DLD1 (cell line): ENCODE results near the gene KRTAP10-10.
"Not testable (repeated sequence)": the region's sequence is repeated elsewhere in the genome, so short reads cannot be mapped to it uniquely, and the experiment has no call there.

ENCODE experiments used
- in situ Hi-C: cut with HindIII; loops from 2 replicates; pipeline ENCODE4 v1.10.0; 2017; ENCODE audit warnings: low sequenced_read_pairs

Gene KRTAP10-10

DNA sequence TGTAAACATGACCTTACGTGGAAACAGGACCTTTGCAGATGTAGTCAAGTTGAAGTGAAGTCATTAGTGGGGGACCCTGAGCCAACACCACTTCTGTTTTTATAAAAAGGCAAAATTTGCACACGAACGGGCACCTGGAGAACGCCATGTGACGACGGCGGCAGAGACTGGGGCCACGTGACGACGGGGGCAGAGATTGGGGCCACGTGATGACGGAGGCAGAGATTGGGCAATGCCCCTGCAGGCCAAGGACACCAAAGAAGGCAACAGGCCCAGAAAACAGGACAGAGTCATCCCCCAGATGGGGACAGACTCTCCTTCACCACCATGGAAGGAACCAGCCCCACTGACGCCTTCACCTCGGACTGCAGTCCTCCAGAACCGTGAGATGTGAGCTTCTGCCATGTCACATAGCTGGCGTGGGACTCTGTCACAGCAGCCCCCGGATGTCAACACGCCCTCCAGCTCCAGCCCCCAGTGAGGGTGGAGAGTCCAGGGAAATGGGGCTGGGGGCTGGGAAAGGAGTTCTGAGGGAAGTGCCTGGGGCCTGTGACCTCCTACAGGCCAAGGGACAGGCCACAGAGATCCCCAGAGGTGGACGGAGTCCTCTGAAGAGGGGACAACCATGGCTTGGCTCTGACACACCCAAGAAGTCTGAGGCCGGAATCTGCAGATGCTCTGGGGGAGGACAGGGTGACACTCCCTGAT, 13.3 kb downstream of the KRTAP10-10 start:
- in situ Hi-C loops: no loop called here

GRCh38 chr21:44650973-44651675, 14.0 kb downstream of the KRTAP10-10 start:
- in situ Hi-C loops: no loop called here

- in situ Hi-C loops: no loop called here
These were observed 16.0 kb downstream of the KRTAP10-10 start for GRCh38 chr21:44653123-44653522.

DNA sequence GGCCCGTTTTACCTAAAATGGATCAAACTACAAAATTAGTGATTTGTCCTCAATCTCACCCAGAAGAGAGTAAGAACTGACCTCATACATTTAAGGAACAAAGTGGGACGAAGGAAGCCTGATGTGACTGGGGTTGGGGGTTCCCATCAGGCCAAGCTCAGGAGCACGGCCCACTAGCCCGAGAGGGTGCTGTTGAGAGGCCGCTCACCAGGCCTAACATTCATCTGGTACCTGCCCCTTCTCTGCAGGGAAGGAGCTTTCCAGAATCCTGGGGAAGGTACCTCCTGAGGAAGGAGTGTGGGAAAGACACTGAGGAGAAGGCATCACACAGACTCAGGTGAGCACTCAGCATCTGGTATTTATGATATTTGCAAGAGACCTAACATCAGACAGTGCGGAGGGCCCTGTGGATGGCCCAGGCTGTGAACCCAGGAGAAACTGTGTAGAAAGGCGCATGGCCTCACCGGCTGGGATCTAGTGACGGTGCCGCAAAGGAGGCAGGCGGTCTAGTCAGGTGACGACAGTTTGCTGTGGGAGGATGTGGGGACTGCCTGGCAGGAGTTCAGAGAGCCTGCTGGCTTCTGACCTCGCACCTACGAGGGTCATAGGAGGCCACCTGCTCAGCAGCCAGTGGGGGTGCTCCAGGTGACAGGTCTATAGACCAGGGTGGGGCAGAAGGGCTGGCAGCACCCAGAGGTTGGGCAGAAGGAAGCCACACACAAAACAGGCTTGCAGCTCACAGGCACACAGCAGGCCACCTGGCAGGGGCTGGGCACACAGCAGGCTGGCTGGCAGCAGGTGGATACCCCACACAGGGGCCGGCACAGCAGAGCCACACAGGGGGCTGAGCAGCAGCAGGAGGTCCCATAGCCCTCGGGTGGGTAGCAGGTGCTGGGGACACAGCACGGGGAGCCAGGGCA, 16.8 kb downstream of the KRTAP10-10 start:
- in situ Hi-C loops: no loop called here

DNA sequence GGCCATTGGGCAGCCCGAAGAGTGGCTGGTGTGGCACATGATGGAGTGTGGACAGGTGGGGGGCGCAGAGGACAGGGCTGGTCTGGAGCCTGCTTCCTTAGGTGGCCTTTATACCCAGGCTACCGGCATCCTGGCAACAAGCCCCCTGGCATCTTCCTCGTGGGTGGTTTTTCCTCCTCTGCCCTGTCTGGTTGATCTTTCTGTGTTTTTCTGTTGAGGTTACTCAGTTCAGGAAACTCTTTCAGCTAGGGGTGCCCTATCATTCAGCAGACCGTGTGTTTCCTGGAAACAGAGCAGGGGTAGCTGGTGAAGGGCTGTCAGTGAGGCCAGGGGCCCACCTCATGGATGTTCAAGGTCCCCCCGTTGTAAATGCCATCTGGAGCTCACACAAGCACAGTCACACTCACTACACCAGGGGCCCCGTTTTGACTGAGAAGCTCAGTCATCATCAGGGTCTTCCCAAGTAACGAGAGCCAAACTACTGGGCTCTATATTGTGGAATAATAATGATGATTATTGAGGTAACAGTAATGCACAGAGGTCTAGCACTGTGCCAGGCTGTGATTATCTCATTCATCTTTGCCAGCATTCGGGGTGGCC, 17.5 kb downstream of the KRTAP10-10 start, which contains the start of gene KRTAP12-4:
KRTAP12-4 (minus strand) TSS at position 84 of the 600 bp plus-strand sequence; CDS start at position 39, 45 bp downstream.
- in situ Hi-C loops: no loop called here

DNA sequence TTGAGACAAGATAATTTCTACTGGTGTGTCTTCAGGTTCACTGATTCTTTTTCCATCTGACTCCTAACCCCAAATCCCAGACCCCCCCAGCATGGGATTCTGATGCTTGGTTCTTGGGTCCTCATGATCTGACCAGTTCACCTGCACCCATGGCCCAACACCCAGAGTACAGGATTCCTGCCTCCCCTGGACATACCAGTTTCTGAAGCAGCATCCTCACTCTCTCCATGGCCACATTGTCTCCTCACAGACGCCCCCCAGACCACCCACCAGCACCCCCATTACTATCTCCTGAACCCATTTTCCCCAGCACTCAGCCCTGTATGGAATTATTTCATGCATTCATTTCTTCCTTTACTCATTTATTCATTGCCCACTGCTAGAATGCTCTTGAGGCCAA, 19.7 kb downstream of the KRTAP10-10 start:
- in situ Hi-C loops: no loop called here

DNA sequence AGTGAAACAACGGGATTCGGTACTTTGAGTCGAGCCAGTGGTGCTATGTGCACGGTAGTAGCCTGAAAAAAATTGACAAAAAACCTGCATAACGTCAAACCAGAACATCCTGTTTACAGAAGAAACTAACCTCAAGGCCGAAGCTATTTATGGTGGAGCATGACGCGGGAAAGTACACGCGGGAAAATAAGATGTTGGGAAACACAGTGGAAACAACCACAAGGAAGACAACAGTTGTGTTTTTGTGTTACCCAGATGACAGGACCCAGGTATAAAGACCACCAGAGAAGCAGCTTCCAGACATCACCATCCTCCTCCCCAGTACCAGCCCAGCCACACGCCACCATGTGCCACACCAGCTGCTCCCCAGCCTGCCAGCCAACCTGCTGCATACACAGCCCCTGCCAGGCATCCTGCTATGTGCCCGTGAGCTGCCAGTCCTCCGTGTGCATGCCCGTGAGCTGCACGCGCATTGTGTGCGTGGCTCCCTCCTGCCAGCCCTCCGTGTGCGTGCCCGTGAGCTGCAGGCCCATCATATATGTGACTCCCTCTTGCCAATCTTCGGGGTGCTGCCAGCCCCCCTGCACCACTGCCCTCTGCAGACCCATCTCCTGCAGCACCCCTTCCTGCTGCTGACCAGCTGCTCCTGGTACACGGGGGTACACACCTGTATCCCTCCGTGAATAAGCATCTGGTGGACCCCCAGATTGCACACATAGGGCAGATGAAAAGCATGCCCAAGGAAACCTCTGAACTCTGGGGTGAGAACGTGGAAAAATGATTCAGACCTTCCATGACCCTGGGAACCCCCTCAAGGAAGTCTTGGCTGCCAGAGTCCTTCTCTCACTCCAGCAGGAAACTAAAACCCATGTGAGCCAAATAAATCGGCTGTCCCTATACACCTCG, 20.7 kb downstream of the KRTAP10-10 start, which contains the start of gene KRTAP12-3:
KRTAP12-3 (plus strand) TSS at position 298 of the 906 bp plus-strand sequence; CDS start at position 346, 48 bp downstream.
- in situ Hi-C loops: no loop called here

DNA sequence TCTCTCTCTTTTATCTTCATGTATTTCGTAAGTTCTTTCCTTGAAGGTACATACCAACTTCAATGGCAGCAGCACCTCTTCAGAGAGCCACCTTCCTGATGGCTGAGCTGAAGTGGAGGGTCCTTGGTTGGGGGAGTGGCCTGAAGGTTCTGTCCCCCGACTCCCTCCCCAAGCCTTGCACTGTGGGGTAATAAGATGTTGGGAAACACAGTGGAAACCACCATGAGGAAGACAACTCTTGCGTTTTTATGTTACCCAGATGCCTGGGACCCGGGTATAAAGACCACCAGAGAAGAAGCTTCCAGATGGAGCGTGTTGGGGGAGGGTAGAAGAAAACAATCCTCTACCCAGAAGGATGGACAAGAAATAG, 21.4 kb downstream of the KRTAP10-10 start:
- in situ Hi-C loops: no loop called here

DNA sequence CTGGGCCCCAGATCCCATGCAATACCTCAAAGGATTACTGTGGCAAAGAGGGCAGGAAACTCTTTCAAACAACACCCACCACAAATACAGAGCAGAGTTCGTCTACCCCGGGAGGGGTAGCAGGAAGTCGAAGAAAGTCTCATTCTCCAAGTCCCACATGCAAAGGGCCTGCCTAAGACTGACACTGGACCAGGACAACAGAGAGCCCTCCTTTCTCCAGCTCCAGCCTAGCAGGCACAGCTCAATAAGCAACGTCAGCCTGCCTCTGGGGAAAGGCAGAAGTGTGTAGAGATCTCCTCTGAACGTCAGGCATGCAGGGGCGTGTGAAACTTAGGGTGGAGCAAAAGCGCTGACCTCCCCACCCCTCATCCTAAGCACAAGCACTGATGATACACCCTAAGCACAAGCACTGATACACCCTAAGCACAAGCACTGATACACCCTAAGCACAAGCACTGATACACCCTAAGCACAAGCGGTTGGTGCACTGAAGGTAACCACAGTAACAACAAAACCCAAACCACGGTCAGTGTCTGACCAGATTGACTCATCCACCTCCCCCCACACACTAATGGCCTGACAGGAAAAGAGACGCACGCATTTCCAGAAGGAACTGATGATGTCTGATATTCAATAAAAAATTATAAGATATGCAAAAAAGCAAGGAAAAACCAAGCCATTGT, 21.9 kb downstream of the KRTAP10-10 start:
- in situ Hi-C loops: no loop called here

- in situ Hi-C loops: not testable (repeated sequence)
These were observed 24.4 kb downstream of the KRTAP10-10 start for GRCh38 chr21:44661567-44661966.

DNA sequence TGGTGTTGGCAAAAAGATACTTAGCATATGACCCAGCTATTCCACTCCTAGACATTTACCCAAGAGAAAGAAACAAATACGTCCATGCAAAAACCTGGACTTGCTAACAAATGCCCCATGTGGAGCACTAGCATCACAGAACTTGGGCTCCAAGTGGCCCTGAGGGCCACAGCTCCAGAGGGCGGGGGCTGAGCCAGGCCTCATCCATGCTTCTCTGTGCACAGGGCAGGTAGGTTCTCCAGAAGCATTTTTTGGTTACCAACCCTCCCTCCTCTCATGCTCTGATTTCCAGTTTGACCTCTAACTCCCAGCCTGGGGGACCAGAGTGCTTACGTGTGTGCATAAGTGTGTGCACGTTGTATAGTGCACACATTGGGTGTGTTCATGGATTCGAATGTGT, 27.5 kb downstream of the KRTAP10-10 start:
- in situ Hi-C loops: no loop called here

DNA sequence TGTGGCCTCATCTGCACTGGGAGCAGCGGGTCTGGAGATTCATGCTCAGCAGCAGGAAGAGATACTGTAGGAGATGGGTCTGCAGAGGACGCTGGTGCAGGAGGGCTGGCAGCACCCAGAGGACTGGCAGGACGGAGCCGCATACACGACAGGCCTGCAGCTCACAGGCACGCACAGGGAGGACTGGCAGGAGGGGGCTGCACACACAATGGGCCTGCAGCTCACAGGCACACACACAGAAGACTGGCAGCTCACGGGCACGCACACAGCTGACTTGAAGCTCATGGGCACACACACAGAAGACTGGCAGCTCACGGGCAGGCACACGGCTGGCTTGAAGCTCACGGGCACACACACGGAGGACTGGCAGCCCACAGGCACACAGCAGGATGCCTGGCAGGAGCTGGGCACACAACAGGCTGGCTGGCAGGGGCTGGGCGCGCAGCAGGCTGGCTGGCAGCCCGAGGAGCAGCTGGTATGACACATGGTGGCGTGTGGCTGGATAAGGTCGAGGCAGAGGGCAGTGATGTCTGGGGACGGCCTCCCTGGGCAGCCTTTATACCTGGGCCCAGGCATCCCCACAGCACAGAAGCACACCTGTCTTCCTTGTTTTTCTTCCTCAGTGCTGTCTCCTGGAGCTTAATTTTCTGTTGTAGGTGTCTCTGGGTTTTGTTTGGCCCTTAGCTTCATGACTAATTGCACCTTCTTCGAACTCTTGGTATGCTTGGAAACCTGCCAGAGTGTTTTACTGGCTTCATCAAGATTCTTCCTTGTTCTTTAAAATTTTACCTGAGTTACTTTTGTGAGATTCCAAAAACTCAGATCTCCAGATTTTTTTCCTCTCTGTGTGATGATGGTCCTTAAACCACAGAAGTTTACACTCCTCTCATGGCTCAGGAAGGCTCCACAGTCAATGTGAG, 29.5 kb downstream of the KRTAP10-10 start, which contains the start of gene KRTAP12-2:
KRTAP12-2 (minus strand) TSS at position 527 of the 920 bp plus-strand sequence; CDS start at position 486, 41 bp downstream.
- in situ Hi-C loops: no loop called here

DNA sequence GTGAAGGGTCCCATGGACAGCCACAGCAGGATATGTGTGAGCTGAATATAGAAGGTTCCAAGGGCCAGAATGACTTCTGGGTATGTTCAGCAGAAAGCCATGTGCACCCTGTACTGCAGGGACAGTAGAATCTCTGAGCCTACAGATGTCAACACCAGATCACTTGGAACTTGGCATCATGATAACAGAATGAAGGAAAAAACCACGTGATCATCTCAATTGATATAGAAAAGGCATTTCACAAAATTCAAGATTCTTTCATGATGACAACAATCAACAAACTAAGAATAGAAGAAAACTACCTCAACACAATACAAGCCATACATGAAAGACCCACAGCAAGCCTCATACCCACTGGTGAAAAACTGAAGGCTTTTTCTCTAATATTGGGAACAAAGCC, 30.5 kb downstream of the KRTAP10-10 start:
- in situ Hi-C loops: no loop called here

GRCh38 chr21:44670642-44671432, 33.7 kb downstream of the KRTAP10-10 start:
- in situ Hi-C loops: no loop called here

DNA sequence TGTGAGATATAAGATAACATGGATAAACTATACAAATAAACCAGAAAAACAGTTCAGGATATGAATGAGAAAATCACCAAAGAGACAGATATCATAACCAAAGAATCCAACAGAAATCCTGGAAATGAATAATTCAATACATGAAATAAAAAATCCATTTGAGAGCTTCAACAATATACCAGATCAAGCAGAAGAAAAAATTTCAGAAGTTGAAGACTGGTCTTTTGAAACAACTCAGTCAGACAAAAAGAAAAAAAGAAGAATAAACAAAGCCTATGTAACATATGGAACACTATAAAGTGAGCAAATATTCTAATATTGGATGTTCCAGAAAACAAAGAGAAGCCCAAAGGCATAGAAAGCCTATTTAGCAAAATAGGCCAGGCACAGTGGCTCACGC, 34.8 kb downstream of the KRTAP10-10 start:
- in situ Hi-C loops: no loop called here

DNA sequence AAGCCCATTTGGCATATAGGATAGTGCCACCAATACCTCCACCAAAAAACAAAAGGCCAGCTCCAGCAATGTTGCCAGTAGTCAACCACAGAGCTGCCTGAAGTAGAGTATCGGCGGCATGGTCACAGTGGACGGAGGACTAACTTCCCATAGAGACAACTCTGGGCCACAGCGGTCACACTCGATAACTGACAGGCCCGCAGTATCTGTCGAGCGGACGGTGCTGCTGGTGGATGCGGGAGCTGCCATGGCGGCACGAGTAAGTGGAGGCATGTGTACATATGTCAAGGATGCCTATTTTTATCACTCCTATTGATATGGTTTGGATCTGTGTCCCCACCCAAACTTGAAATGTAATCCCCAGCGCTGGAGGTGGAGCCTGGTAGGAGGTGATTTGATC, 40.7 kb downstream of the KRTAP10-10 start:
- in situ Hi-C loops: no loop called here

DNA sequence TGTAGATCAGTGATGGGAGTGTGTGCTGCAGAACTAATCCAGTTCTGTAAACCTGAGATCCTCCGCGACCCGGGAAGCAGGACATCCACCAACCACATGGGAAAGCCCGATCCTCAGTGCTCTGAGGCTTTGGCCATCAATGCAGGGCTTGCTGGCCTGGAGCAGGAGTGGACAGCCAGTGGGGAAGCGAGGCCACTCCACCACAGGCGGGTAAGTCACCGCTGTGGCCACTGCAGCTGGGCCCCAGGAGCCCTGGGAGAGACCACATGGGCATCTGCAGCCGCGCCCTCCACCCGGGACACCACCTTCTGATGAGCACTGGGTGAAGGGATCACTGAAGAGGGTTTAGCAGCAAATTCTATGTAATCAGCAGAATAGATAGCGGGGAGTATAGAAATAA, 44.0 kb downstream of the KRTAP10-10 start:
- in situ Hi-C loops: no loop called here
